ENCODE results near the gene TREH.

Gene TREH

GRCh38 chr11:118639899-118640298 is 39.6 kb downstream of the TREH start:
- TF ChIP-seq CTCF (IDR thresholded peaks at IDR 0.05): no peak
- Histone ChIP-seq H3K27ac (no peak overlapping the region), H3K4me3 (ENCODE audit: low read depth in 1 of 2, low read length in 1 of 2) (no peak overlapping the region), H3K36me3 (no peaks in the 10 kb centered on the region), H3K4me1 (ENCODE audit: control insufficient read depth in 1 of 2, insufficient read depth in 1 of 2, low read depth in 1 of 2, low read length in 1 of 2) (no peaks in the 10 kb centered on the region), H3K9me3 (no peaks in the 10 kb centered on the region), H3K27me3 (peaks cover 10% of the 10 kb centered on the region)

- Histone ChIP-seq H3K36me3 (no peaks in the 10 kb centered on the region), H3K4me3 (ENCODE audit: low read depth in 1 of 2, low read length in 1 of 2) (no peak overlapping the region), H3K9me3 (no peaks in the 10 kb centered on the region), H3K4me1 (ENCODE audit: control insufficient read depth in 1 of 2, insufficient read depth in 1 of 2, low read depth in 1 of 2, low read length in 1 of 2) (no peaks in the 10 kb centered on the region), H3K27ac (no peak overlapping the region), H3K27me3 (peaks cover 16% of the 10 kb centered on the region)
- TF ChIP-seq CTCF (IDR thresholded peaks at IDR 0.05): no peak
Observed at GRCh38 chr11:118638726-118639125, 40.7 kb downstream of the TREH start.

GRCh38 chr11:118636569-118637290 is 42.7 kb downstream of the TREH start:
- H3K27ac ChIP-seq: no peak overlapping the region
- TF ChIP-seq CTCF (IDR thresholded peaks at IDR 0.05): no peak
- H3K36me3 ChIP-seq: no peaks in the 10 kb centered on the region
- H3K27me3 ChIP-seq: peaks cover 16% of the 10 kb centered on the region
- H3K4me1 ChIP-seq (ENCODE audit: control insufficient read depth in 1 of 2, insufficient read depth in 1 of 2, low read depth in 1 of 2, low read length in 1 of 2): no peaks in the 10 kb centered on the region
- no peak overlapping the region for H3K4me3 ChIP-seq (ENCODE audit: low read depth in 1 of 2, low read length in 1 of 2)
- no peaks in the 10 kb centered on the region for H3K9me3 ChIP-seq

- Histone ChIP-seq H3K36me3 (no peaks in the 10 kb centered on the region), H3K9me3 (no peaks in the 10 kb centered on the region), H3K27ac (no peak overlapping the region), H3K4me1 (ENCODE audit: control insufficient read depth in 1 of 2, insufficient read depth in 1 of 2, low read depth in 1 of 2, low read length in 1 of 2) (peaks cover 0 to 3% of the 10 kb centered on the region in 2 experiments), H3K27me3 (peaks cover 16% of the 10 kb centered on the region), H3K4me3 (ENCODE audit: low read depth in 1 of 2, low read length in 1 of 2) (no peak overlapping the region)
- no peak for TF ChIP-seq CTCF (IDR thresholded peaks at IDR 0.05)
Observed at GRCh38 chr11:118635642-118636041, 43.8 kb downstream of the TREH start.

- Histone ChIP-seq H3K9me3 (no peaks in the 10 kb centered on the region), H3K4me1 (ENCODE audit: control insufficient read depth in 1 of 2, insufficient read depth in 1 of 2, low read depth in 1 of 2, low read length in 1 of 2) (peaks cover 0 to 3% of the 10 kb centered on the region in 2 experiments), H3K36me3 (no peaks in the 10 kb centered on the region), H3K4me3 (ENCODE audit: low read depth in 1 of 2, low read length in 1 of 2) (no peak overlapping the region), H3K27ac (no peak overlapping the region), H3K27me3 (peaks cover 16% of the 10 kb centered on the region)
- no peak for TF ChIP-seq CTCF (IDR thresholded peaks at IDR 0.05)
Observed at GRCh38 chr11:118635237-118635591, 44.2 kb downstream of the TREH start.

All from neutrophil (primary cell).